NCI-H2171 (cell line): ENCODE results near the gene TIMM22.
"Not testable (repeated sequence)": the region's sequence is repeated elsewhere in the genome, so short reads cannot be mapped to it uniquely, and the experiment has no call there.

ENCODE experiments used
- DNase-seq: peaks from one replicate; lab custom pipeline; 2025; lab: John Stamatoyannopoulos, UW

TIMM22 gene

GRCh38 chr17:996554-997344, at the start of gene TIMM22:
Gene TIMM22, plus strand, starts transcription at chr17:997129. Its CDS starts 14 bp downstream, at chr17:997143.
- DNase-seq: peak; percentile 98

GRCh38 chr17:948284-948852, 48.6 kb upstream of the TIMM22 start:
- DNase-seq: no peak

GRCh38 chr17:949623-950303, 47.2 kb upstream of the TIMM22 start:
- no peak for DNase-seq

GRCh38 chr17:951325-952132, 45.4 kb upstream of the TIMM22 start:
- no peak for DNase-seq

GRCh38 chr17:952592-952991, 44.3 kb upstream of the TIMM22 start:
- DNase-seq: not testable (repeated sequence)

GRCh38 chr17:953767-954166, 43.2 kb upstream of the TIMM22 start:
- DNase-seq: no peak

GRCh38 chr17:954431-955164, 42.3 kb upstream of the TIMM22 start:
- no peak for DNase-seq

- DNase-seq: no peak
Observed at GRCh38 chr17:956905-957304, 40.0 kb upstream of the TIMM22 start.

- DNase-seq: no peak
Observed at GRCh38 chr17:957856-958421, 39.0 kb upstream of the TIMM22 start.

- no peak for DNase-seq
Observed at GRCh38 chr17:958712-959451, 38.0 kb upstream of the TIMM22 start.

- no peak for DNase-seq
Observed at GRCh38 chr17:962166-962565, 34.8 kb upstream of the TIMM22 start.

- no peak for DNase-seq
Observed at GRCh38 chr17:962670-963069, 34.3 kb upstream of the TIMM22 start.

GRCh38 chr17:964876-965275, 32.1 kb upstream of the TIMM22 start:
- no peak for DNase-seq

GRCh38 chr17:965311-965989, 31.5 kb upstream of the TIMM22 start:
- no peak for DNase-seq

- no peak for DNase-seq
Observed at GRCh38 chr17:967122-967521, 29.8 kb upstream of the TIMM22 start.

GRCh38 chr17:968812-969730, 27.9 kb upstream of the TIMM22 start:
- no peak for DNase-seq

- DNase-seq: no peak
Observed at GRCh38 chr17:969811-970355, 27.0 kb upstream of the TIMM22 start.

- DNase-seq: no peak
Observed at GRCh38 chr17:970364-970763, 26.6 kb upstream of the TIMM22 start.

GRCh38 chr17:971861-972260, 25.1 kb upstream of the TIMM22 start:
- not testable (repeated sequence) for DNase-seq
